Astrocyte (in vitro differentiated cells and primary cell): ENCODE data around the gene POGZ.

Source experiments
- CTCF ChIP-seq: IDR thresholded peaks from 2 replicates; pipeline ENCODE4 v1.5.1; 2011; ENCODE audit warnings: low read depth, mild to moderate bottlenecking, inconsistent platforms, low read length, moderate library complexity; ENCODE audit not compliant: insufficient read depth
- EZH2 ChIP-seq: IDR thresholded peaks from 2 replicates; pipeline ENCODE4 v1.6.1; 2012; ENCODE audit warnings: mild to moderate bottlenecking, low read length, inconsistent platforms; ENCODE audit not compliant: insufficient read depth

- TF ChIP-seq CTCF (no peak), EZH2 (no peak)
Measured at GRCh38 chr1:151401860-151402259, 57.4 kb downstream of the POGZ start.
